Stimulated activated CD4-positive, alpha-beta T cell treated with anti-CD3 and anti-CD28 coated beads, Interleukin-4, amount 100 ng/mL, for 24 hours (primary cell): ENCODE measurements around the gene TAS2R19.

Source experiments
- DNase-seq: peaks from one replicate; pipeline ENCODE4 v3.0.0-alpha.2; 2020

Gene TAS2R19

DNA sequence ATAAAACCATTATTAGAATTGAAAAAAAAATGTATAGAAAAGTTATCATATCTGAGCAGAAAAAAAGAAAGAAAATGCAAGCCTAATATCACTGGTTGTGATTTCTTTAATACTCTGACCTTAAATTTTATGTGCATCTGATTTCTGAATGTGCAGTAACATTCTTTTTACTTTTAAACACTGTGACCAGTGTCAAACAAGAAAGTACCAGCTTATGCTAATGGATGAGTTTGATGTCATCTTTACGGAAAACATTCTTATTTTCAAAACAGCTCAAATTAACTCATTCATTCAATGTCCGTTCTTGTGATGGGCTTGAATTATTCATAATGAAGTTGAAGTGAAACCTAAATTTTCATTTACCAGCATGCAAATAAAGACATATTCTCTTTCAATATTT, 35.6 kb downstream of the TAS2R19 start, which contains the start of gene TAS2R50:
Gene TAS2R50 (minus strand): TSS at position 101 of the 400 bp plus-strand sequence. CDS start 52 bp downstream, at position 49.
- DNase-seq, result no peak

DNA sequence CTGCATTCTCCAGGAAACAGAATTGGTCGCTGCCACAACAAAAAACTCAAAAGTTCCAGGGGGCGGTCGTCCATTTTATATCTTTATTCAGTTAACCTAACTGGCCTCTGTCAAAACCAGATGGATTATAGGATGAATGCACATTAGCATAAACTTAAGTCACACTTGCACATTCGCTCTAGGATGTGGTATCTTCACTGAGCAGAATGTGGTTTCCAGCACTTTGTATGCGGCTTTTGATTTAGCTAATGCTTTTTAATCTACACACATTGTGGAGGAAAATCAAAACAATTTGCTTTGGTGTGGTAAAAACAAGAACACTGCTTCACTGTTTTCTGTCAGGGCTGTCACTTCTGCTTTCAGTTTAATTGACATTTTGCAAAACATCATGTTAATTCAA, 40.2 kb downstream of the TAS2R19 start:
- DNase-seq, result peak; percentile 32

DNA sequence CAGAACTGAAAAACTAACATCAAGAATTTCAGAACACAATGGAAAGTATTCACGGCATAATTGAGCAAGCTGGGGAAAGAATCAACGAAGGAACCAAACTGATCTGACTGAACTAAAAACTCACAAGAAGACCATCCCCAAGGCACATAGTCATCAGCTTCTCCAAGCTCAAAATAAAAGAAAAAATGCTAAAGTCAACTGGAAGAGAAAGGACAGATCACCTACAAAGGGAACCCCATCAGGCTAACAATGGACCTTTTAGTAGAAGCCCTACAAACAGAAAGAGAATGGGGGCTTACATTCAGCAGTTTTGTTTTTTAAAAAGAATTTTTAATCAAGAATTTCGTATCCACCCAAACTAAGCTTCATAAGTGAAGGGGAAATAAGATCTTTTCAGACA, 47.5 kb downstream of the TAS2R19 start:
- DNase-seq, result no peak
